Measurements from ENCODE around the gene ICAM2.
"Not testable (repeated sequence)": the region's sequence is repeated elsewhere in the genome, so short reads cannot be mapped to it uniquely, and the experiment has no call there.

GRCh38 chr17:64019551-64019961, 877 bp downstream of the ICAM2 start:
- not testable (repeated sequence) for TF ChIP-seq CTCF (conservative IDR thresholded peaks at IDR 0.05; ENCODE audit: low read length); EZH2phosphoT487 (IDR thresholded peaks at IDR 0.05; ENCODE audit: borderline replicate concordance)

Data from Loucy (cell line).